GM12864 (cell line): ENCODE results near the gene GSX2.
A peak's percentile ranks its signal among the peaks of the same experiment; 100 is the strongest.

ENCODE experiments used
- DNase-seq: peaks from one replicate; pipeline ENCODE4 v3.0.0-alpha.2; 2011; ENCODE audit warnings: low read depth
- H3K4me3 ChIP-seq: 2 replicates; pipeline ENCODE4 v1.5.1; 2011; ENCODE audit warnings: mild to moderate bottlenecking, low read depth, low read length, control low read depth
- TF ChIP-seq, protein P1 (sequence below): IDR thresholded peaks from 2 replicates; pipeline ENCODE4 v1.5.1; 2011; ENCODE audit warnings: low read depth, mild to moderate bottlenecking, moderate library complexity, low read length, control low read depth, inconsistent platforms; ENCODE audit errors: missing control alignments

GSX2 gene

DNA sequence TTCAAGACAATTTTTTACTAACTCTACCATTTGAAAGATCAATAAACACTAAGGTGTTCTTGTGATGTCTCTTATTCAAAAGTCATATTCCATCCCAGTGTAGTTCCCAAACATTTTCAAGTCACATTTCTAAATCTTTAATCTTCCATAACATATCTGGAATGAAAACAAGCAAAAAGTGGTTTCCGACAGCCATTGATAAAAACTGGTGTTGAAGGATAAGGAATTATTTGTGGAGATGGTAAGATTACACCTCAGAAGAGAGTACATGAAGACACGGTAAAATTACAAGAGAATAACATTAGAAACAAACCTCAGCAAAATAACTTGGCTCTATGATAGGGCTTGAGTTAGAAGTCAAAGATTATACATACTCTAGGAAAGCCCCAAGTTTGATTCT, 39.8 kb upstream of the GSX2 start:
- no peak overlapping the region for H3K4me3 ChIP-seq
- TF ChIP-seq, protein P1, sequence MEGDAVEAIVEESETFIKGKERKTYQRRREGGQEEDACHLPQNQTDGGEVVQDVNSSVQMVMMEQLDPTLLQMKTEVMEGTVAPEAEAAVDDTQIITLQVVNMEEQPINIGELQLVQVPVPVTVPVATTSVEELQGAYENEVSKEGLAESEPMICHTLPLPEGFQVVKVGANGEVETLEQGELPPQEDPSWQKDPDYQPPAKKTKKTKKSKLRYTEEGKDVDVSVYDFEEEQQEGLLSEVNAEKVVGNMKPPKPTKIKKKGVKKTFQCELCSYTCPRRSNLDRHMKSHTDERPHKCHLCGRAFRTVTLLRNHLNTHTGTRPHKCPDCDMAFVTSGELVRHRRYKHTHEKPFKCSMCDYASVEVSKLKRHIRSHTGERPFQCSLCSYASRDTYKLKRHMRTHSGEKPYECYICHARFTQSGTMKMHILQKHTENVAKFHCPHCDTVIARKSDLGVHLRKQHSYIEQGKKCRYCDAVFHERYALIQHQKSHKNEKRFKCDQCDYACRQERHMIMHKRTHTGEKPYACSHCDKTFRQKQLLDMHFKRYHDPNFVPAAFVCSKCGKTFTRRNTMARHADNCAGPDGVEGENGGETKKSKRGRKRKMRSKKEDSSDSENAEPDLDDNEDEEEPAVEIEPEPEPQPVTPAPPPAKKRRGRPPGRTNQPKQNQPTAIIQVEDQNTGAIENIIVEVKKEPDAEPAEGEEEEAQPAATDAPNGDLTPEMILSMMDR: no peak
- no peak for DNase-seq

DNA sequence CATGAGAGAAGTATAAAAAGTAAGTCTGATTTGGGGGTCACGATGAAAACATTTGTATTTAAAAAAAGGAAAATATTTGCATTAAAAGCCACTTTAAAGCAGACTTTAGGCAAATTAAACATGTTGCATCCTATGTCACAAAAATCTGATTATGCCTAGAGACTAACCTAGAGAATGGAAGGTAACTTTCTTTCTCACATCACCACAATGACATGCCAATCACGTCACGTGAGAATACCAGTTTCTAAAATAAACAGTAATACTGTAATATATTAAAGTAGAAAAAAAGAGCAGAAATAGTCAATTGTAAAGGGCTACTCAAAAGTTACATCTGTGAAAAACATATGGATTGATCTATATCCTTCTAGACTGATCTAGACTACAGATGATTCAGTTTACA, 38.9 kb upstream of the GSX2 start:
- H3K4me3 ChIP-seq: no peak overlapping the region
- no peak for DNase-seq
- TF ChIP-seq, protein P1: no peak

DNA sequence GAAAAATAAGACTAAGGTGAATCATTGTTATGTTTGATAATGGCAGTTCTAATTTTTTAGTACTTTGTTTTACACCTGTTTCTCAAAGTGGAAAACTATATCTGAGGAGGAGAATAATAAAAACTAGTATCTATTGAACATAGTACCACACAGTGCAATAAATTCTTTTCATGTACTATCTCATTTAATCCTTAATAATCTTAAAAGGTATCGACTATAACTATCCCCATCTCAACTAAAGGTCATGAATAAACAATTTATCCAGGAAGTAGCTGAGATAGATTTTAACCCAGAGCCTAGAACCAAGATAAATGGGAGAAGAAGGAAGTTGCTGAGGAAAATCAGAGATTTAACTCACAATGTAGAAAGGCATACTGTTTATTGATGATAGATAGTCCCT, 38.1 kb upstream of the GSX2 start:
- no peak overlapping the region for H3K4me3 ChIP-seq
- TF ChIP-seq, protein P1: no peak
- no peak for DNase-seq

DNA sequence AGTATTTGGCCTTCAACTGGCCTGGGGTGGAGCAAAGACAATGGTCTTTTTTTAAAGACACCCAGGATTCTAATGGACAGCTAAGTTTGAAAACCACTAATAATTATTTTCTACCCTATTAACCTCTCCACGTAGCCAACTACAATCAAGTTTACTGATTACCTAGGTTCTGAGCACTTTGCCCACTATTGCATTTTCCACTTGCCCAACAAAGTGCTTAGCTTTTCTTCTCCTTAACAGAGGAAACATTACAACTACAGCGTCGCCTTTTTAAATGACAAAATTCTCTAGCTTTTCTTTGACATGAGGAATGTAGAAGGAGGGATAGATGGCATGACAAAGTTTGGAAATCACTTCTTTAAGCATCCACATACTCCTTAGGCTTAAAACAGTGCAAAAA, 37.6 kb upstream of the GSX2 start:
- TF ChIP-seq, protein P1: no peak
- DNase-seq: no peak
- peak overlapping the region; percentile 79; the same call in 1 of the 2 replicates for H3K4me3 ChIP-seq

DNA sequence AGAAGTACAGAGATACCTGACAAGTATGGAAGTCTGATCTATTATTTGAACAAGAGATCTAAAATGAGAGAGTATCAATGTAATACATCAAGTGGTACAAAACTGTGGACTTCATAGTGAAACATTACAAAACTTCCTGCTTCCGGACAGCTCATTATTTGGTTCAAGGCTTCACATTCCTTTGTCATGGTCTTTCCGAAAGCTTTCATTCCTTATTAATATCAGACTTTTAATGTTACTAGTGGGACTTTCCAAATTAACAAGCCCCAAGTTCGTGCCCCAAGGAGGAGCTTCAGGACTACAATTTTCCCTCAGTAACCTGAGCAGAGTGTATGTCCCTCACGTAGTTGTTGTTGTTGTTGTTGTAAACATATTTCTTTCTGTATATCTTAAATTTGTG, 36.7 kb upstream of the GSX2 start:
- H3K4me3 ChIP-seq: peak overlapping the region; percentile 79
- no peak for DNase-seq
- TF ChIP-seq, protein P1: no peak

DNA sequence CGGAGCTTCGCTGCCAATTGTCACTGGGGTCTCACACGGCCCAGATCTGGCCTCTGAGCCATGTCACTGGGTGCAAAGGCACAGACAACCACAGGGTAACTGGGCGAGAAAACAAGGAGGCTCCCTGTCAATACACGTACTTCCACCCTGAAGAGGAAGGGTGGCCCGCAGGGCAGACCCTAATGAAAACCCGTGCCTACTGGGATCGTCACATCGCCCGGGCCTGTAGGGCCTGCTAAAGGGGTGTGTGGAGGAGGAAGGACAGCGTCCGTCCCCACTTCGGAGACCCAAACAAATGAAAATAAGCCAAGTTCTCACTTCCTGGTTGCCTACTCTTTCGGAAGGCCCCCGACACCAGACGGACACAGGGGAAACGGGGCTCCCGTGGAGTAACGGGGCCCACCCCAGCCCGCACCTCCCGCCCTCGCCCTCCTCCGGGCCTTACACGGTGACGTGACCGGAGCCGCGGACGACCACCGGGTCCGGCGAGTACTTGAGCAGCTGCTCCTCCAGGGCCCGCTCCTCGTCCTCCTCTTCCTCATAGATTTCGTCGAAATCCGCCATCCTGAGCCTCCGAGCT, 36.1 kb upstream of the GSX2 start:
- TF ChIP-seq, protein P1: no peak
- no peak for DNase-seq
- H3K4me3 ChIP-seq: peak overlapping the region; percentile 79
